SK-N-SH treated with all-trans-retinoic acid at 6 μM for 48 hours (cell line): ENCODE measurements around the gene GTF2IRD1.

ENCODE experiments used
- ATAC-seq: fragments of 200-7000 bp; cut with Tn5 transposase; 3 replicates; pipeline ENCODE4 v1.9.1; 2020; ENCODE audit warnings: mild to moderate bottlenecking, moderate library complexity
- ARNTL ChIP-seq: fragments of 450-650 bp; formaldehyde crosslinking; IDR thresholded peaks from 2 replicates; pipeline ENCODE4 v1.5.0; 2020; ENCODE audit warnings: low read depth, mild to moderate bottlenecking, moderate library complexity, borderline replicate concordance
- BACH2 ChIP-seq: fragments of 250-450 bp; sonication (Bioruptor Pico); IDR thresholded peaks from 2 replicates; pipeline ENCODE4 v1.9.0; 2021; ENCODE audit warnings: mild to moderate bottlenecking, borderline replicate concordance
- CSDC2 ChIP-seq: fragments of 250-450 bp; sonication (Bioruptor Pico); IDR thresholded peaks from 2 replicates; pipeline ENCODE4 v1.5.0; 2020; ENCODE audit warnings: mild to moderate bottlenecking, moderate library complexity
- ESRRG ChIP-seq: fragments of 250-450 bp; sonication (Bioruptor Pico); IDR thresholded peaks from 2 replicates; pipeline ENCODE4 v1.6.1; 2021; ENCODE audit warnings: mild to moderate bottlenecking
- GLIS3 ChIP-seq: fragments of 250-450 bp; sonication (Bioruptor Pico); IDR thresholded peaks from 2 replicates; pipeline ENCODE4 v1.5.0; 2020; ENCODE audit warnings: mild to moderate bottlenecking, moderate library complexity
- ISL1 ChIP-seq: fragments of 250-450 bp; sonication (Bioruptor Pico); IDR thresholded peaks from 2 replicates; pipeline ENCODE4 v2.1.2; 2022; ENCODE audit warnings: mild to moderate bottlenecking, moderate library complexity
- OSR1 ChIP-seq: fragments of 250-450 bp; sonication (Bioruptor Pico); IDR thresholded peaks from 2 replicates; pipeline ENCODE4 v1.8.0; 2022; ENCODE audit warnings: moderate library complexity, mild to moderate bottlenecking, inconsistent platforms
- PPARA ChIP-seq: fragments of 250-450 bp; sonication (Bioruptor Pico); IDR thresholded peaks from 2 replicates; pipeline ENCODE4 v1.5.0; 2020; ENCODE audit warnings: mild to moderate bottlenecking, borderline replicate concordance
- RARB ChIP-seq: fragments of 250-450 bp; sonication (Bioruptor Pico); IDR thresholded peaks from 2 replicates; pipeline ENCODE4 v1.8.0; 2021; ENCODE audit warnings: mild to moderate bottlenecking, moderate library complexity
- SNAI2 ChIP-seq: fragments of 250-450 bp; sonication (Bioruptor Pico); IDR thresholded peaks from 2 replicates; pipeline ENCODE4 v1.5.0; 2020; ENCODE audit warnings: mild to moderate bottlenecking, moderate library complexity
- TCF4 ChIP-seq: fragments of 250-450 bp; sonication (Bioruptor Pico); IDR thresholded peaks from 2 replicates; pipeline ENCODE4 v1.8.0; 2021; ENCODE audit warnings: mild to moderate bottlenecking, moderate library complexity, borderline replicate concordance
- TOX ChIP-seq: fragments of 250-450 bp; sonication (Bioruptor Pico); IDR thresholded peaks from 2 replicates; pipeline ENCODE4 v1.8.0; 2021; ENCODE audit warnings: mild to moderate bottlenecking, moderate library complexity, borderline replicate concordance
- ZFP3 ChIP-seq: fragments of 250-450 bp; sonication (Bioruptor Pico); IDR thresholded peaks from 2 replicates; pipeline ENCODE4 v1.5.0; 2020; ENCODE audit warnings: mild to moderate bottlenecking, moderate library complexity
- ZFP30 ChIP-seq: fragments of 450-650 bp; formaldehyde crosslinking; IDR thresholded peaks from 2 replicates; pipeline ENCODE4 v1.5.0; 2022; ENCODE audit warnings: mild to moderate bottlenecking, moderate library complexity
- ZNF565 ChIP-seq: fragments of 450-650 bp; formaldehyde crosslinking; conservative IDR thresholded peaks from 2 replicates; pipeline ENCODE4 v1.5.0; 2020; ENCODE audit warnings: low read depth, mild to moderate bottlenecking, moderate library complexity
- ZNF70 ChIP-seq: fragments of 450-650 bp; formaldehyde crosslinking; IDR thresholded peaks from 2 replicates; pipeline ENCODE4 v1.5.0; 2020; ENCODE audit warnings: mild to moderate bottlenecking, moderate library complexity
- ZNF8 ChIP-seq: fragments of 450-650 bp; formaldehyde crosslinking; IDR thresholded peaks from 2 replicates; pipeline ENCODE4 v1.5.0; 2020; ENCODE audit warnings: mild to moderate bottlenecking, moderate library complexity
- TF ChIP-seq, protein P1 (sequence below): fragments of 250-450 bp; sonication (Bioruptor Pico); IDR thresholded peaks from 2 replicates; pipeline ENCODE4 v1.8.0; 2021; ENCODE audit warnings: low read depth, mild to moderate bottlenecking, moderate library complexity, borderline replicate concordance
- TF ChIP-seq, protein P2 (sequence below): fragments of 250-450 bp; sonication (Bioruptor Pico); IDR thresholded peaks from 2 replicates; pipeline ENCODE4 v1.5.0; 2020; ENCODE audit warnings: mild to moderate bottlenecking, moderate library complexity
- TF ChIP-seq, protein P3 (sequence below): fragments of 250-450 bp; sonication (Bioruptor Pico); IDR thresholded peaks from 2 replicates; pipeline ENCODE4 v1.8.0; 2020; ENCODE audit warnings: mild to moderate bottlenecking, moderate library complexity, borderline replicate concordance
- TF ChIP-seq, protein P4 (sequence below): fragments of 250-450 bp; sonication (Bioruptor Pico); IDR thresholded peaks from 2 replicates; pipeline ENCODE4 v1.5.1; 2020; ENCODE audit warnings: low read depth, mild to moderate bottlenecking, moderate library complexity
- TF ChIP-seq, protein P5 (sequence below): fragments of 250-450 bp; sonication (Bioruptor Pico); IDR thresholded peaks from 2 replicates; pipeline ENCODE4 v1.5.1; 2021; ENCODE audit warnings: mild to moderate bottlenecking, moderate library complexity

Gene GTF2IRD1

DNA sequence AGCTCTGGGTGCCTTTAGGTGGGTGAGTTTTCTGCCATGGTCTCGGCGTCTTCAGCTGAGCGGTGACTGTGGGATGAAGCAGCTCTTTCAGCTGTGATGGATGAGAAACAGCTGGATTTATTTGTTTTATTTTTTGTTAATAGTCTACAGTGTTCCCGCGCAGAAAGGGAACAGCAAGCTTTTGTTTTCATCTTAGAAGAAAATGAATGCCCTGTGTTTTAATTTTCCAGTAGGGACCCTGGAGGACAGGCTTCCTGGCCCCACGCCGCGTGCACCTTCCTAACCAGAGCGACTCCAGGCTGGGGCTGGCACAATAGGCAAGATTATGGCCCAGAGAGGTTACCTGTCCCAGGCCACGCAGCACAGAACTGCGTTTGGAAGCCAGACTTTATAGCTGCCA is 57.6 kb downstream of the GTF2IRD1 start:
- ATAC-seq = no peak
- no peak for TF ChIP-seq SNAI2
- no peak for TF ChIP-seq ZNF565 (CRISPR knock-in tag)
- no peak for TF ChIP-seq ZFP3
- TF ChIP-seq ESRRG (CRISPR knock-in tag) = no peak
- no peak for TF ChIP-seq ISL1 (CRISPR knock-in tag)
- TF ChIP-seq, protein P1, sequence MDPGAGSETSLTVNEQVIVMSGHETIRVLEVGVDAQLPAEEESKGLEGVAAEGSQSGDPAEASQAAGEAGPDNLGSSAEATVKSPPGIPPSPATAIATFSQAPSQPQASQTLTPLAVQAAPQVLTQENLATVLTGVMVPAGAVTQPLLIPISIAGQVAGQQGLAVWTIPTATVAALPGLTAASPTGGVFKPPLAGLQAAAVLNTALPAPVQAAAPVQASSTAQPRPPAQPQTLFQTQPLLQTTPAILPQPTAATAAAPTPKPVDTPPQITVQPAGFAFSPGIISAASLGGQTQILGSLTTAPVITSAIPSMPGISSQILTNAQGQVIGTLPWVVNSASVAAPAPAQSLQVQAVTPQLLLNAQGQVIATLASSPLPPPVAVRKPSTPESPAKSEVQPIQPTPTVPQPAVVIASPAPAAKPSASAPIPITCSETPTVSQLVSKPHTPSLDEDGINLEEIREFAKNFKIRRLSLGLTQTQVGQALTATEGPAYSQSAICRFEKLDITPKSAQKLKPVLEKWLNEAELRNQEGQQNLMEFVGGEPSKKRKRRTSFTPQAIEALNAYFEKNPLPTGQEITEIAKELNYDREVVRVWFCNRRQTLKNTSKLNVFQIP = no peak
- TF ChIP-seq, protein P2, sequence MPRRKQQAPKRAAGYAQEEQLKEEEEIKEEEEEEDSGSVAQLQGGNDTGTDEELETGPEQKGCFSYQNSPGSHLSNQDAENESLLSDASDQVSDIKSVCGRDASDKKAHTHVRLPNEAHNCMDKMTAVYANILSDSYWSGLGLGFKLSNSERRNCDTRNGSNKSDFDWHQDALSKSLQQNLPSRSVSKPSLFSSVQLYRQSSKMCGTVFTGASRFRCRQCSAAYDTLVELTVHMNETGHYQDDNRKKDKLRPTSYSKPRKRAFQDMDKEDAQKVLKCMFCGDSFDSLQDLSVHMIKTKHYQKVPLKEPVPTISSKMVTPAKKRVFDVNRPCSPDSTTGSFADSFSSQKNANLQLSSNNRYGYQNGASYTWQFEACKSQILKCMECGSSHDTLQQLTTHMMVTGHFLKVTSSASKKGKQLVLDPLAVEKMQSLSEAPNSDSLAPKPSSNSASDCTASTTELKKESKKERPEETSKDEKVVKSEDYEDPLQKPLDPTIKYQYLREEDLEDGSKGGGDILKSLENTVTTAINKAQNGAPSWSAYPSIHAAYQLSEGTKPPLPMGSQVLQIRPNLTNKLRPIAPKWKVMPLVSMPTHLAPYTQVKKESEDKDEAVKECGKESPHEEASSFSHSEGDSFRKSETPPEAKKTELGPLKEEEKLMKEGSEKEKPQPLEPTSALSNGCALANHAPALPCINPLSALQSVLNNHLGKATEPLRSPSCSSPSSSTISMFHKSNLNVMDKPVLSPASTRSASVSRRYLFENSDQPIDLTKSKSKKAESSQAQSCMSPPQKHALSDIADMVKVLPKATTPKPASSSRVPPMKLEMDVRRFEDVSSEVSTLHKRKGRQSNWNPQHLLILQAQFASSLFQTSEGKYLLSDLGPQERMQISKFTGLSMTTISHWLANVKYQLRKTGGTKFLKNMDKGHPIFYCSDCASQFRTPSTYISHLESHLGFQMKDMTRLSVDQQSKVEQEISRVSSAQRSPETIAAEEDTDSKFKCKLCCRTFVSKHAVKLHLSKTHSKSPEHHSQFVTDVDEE (CRISPR knock-in tag) = no peak
- no peak for TF ChIP-seq PPARA (CRISPR knock-in tag)
- no peak for TF ChIP-seq GLIS3 (CRISPR knock-in tag)
- no peak for TF ChIP-seq ZNF70
- no peak for TF ChIP-seq ZNF8 (CRISPR knock-in tag)
- TF ChIP-seq ZFP30 (CRISPR knock-in tag) = no peak
- TF ChIP-seq ARNTL (CRISPR knock-in tag) = no peak
- TF ChIP-seq OSR1 = no peak
- TF ChIP-seq TCF4 (CRISPR knock-in tag) = no peak
- TF ChIP-seq, protein P3, sequence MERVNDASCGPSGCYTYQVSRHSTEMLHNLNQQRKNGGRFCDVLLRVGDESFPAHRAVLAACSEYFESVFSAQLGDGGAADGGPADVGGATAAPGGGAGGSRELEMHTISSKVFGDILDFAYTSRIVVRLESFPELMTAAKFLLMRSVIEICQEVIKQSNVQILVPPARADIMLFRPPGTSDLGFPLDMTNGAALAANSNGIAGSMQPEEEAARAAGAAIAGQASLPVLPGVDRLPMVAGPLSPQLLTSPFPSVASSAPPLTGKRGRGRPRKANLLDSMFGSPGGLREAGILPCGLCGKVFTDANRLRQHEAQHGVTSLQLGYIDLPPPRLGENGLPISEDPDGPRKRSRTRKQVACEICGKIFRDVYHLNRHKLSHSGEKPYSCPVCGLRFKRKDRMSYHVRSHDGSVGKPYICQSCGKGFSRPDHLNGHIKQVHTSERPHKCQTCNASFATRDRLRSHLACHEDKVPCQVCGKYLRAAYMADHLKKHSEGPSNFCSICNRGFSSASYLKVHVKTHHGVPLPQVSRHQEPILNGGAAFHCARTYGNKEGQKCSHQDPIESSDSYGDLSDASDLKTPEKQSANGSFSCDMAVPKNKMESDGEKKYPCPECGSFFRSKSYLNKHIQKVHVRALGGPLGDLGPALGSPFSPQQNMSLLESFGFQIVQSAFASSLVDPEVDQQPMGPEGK (CRISPR knock-in tag) = no peak
- TF ChIP-seq CSDC2 = no peak
- TF ChIP-seq TOX (CRISPR knock-in tag) = no peak
- no peak for TF ChIP-seq RARB

DNA sequence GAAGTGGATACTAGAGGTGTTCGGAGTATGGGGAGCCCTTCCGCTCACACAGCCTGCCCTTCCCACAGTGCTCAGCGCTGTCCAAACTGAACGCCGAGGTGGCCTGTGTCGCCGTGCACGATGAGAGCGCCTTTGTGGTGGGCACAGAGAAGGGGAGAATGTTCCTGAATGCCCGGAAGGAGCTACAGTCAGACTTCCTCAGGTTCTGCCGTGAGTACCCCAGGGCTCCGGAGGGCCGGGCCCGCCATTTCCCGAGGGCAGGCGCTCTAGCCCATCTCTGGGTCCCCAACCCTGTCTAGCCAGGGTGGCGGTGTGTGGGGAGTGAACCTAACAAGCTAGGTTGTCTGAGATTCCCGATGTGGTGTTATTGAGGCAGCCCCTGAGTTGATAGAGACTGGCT is 59.1 kb downstream of the GTF2IRD1 start:
- ATAC-seq = no peak
- TF ChIP-seq ISL1 (CRISPR knock-in tag) = no peak
- TF ChIP-seq ZFP3 = no peak
- no peak for TF ChIP-seq RARB

DNA sequence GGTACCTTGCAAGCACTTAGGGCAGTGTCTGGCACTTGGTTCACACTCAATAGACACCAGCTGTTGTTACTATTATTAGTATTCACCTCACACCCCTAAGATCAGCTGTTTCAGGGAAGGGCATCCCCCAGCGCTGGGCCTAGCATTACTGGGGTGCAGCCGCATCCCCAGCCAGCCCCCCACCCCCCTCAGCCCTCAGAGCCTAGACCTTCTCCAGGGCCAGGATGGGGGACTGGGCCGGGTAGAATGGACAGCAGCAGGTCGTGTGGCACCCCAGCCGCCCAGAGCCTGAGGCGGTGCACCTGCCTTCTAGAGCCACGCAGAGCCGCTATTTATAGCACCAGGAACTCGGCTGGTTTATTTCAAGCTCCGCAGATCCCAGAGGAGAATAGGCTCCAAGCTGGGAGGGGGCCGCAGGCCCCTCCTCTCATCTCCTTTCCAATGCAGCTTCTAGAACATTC is 60.5 kb downstream of the GTF2IRD1 start:
- no peak for TF ChIP-seq ZFP3
- ATAC-seq = no peak

DNA sequence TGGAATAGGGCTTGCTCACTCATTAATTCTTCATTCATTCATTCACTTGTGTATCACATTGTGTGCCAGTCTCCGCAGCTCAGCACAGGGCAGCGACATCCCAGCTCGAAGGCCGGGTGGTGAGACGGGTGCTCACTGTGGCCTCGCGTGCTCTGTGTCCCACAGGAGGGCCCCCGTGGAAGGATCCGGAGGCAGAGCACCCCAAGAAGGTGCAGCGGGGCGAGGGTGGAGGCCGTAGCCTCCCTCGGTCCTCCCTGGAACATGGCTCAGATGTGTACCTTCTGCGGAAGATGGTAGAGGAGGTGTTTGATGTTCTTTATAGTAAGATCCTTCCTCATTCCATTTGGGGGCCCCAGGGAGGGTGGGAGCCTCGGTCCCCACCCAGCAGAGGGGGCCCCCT is 61.6 kb downstream of the GTF2IRD1 start:
- no peak for ATAC-seq
- no peak for TF ChIP-seq ARNTL (CRISPR knock-in tag)
- no peak for TF ChIP-seq GLIS3 (CRISPR knock-in tag)
- no peak for TF ChIP-seq ESRRG (CRISPR knock-in tag)
- no peak for TF ChIP-seq BACH2
- TF ChIP-seq ZFP30 (CRISPR knock-in tag) = no peak
- TF ChIP-seq CSDC2 = no peak
- TF ChIP-seq ZNF8 (CRISPR knock-in tag) = no peak
- no peak for TF ChIP-seq ZFP3
- TF ChIP-seq, protein P4, sequence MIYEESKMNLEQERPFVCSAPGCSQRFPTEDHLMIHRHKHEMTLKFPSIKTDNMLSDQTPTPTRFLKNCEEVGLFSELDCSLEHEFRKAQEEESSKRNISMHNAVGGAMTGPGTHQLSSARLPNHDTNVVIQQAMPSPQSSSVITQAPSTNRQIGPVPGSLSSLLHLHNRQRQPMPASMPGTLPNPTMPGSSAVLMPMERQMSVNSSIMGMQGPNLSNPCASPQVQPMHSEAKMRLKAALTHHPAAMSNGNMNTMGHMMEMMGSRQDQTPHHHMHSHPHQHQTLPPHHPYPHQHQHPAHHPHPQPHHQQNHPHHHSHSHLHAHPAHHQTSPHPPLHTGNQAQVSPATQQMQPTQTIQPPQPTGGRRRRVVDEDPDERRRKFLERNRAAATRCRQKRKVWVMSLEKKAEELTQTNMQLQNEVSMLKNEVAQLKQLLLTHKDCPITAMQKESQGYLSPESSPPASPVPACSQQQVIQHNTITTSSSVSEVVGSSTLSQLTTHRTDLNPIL = no peak
- TF ChIP-seq, protein P5, sequence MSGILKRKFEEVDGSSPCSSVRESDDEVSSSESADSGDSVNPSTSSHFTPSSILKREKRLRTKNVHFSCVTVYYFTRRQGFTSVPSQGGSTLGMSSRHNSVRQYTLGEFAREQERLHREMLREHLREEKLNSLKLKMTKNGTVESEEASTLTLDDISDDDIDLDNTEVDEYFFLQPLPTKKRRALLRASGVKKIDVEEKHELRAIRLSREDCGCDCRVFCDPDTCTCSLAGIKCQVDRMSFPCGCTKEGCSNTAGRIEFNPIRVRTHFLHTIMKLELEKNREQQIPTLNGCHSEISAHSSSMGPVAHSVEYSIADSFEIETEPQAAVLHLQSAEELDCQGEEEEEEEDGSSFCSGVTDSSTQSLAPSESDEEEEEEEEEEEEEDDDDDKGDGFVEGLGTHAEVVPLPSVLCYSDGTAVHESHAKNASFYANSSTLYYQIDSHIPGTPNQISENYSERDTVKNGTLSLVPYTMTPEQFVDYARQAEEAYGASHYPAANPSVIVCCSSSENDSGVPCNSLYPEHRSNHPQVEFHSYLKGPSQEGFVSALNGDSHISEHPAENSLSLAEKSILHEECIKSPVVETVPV (CRISPR knock-in tag) = no peak
- TF ChIP-seq, protein P1 = no peak
- TF ChIP-seq, protein P2 (CRISPR knock-in tag) = no peak
